Pancreas (tissue), 10 donors: ENCODE data around the gene RAP1GAP. TPM values are rescaled to one million over a fixed set of nuclear protein-coding genes. Genes with fewer than 3 reads are reported as not detected.
A peak's percentile ranks its signal among the peaks of the same experiment; 100 is the strongest.

Experiments used
- ATAC-seq, 4 donors: fragments of 200-7000 bp; cut with Tn5 transposase; one replicate each; pipeline versions ENCODE4 v1.8.0 to v1.9.1; 2020; ENCODE audit warnings: mild to moderate bottlenecking in 4 of 4, moderate library complexity in 4 of 4
- DNase-seq, 6 donors: peaks; one replicate each; pipeline ENCODE4 v3.0.0-alpha.2; 2020
- FAIRE-seq: peaks from 2 replicates; lab custom pipeline; 2012; peaks lifted over from hg19 to GRCh38; lab: Jason Lieb, UNC
- H3K27ac ChIP-seq, 4 donors: fragments of 200-600 bp; sonication (generic); 1 replicate in 3 of 4; 2 replicates in 1 of 4; pipeline versions ENCODE4 v1.5.0 to v1.8.0; 2020
- H3K27me3 ChIP-seq, 4 donors: fragments of 200-600 bp; one replicate each; pipeline ENCODE4 v1.8.0; 2021
- H3K36me3 ChIP-seq, 3 donors: fragments of 200-600 bp; sonication (generic) in 1 of 3; one replicate each; pipeline versions ENCODE4 v1.5.0 to v1.8.0; 2020 to 2021
- H3K4me1 ChIP-seq, 3 donors: fragments of 200-600 bp; one replicate each; pipeline ENCODE4 v1.8.0; 2021
- H3K4me3 ChIP-seq, 4 donors: fragments of 200-600 bp; sonication (generic) in 2 of 4; one replicate each; pipeline versions ENCODE4 v1.5.0 to v1.8.0; 2020 to 2021
- H3K9me3 ChIP-seq, 4 donors: fragments of 200-600 bp; one replicate each; pipeline ENCODE4 v1.8.0; 2021
- CTCF ChIP-seq, 4 donors: fragments of 200-600 bp; sonication (generic) in 3 of 4; IDR thresholded peaks; one replicate each; pipeline versions ENCODE4 v1.5.0 to v1.8.0; 2021; ENCODE audit warnings: antibody characterized with exemption in 4 of 4
- WGBS, 2 donors: extraction: QIAGEN DNeasy Blood & Tissue Kit; methylation state at CpG; one replicate each; pipeline ENCODE4 v1.1.7; 2013; 5-methylcytosine and 5-hydroxymethylcytosine counted together
- intact Hi-C, 3 donors: fragments of 100-400 bp; cut with DNase I; formaldehyde crosslinking; loops; one replicate each; pipeline versions ENCODE4 v1.11.1 to v1.14.2; 2022
- polyA plus RNA-seq, 2 donors: library from polyadenylated mRNA; stranded (reverse); fragments of 200-250 nt; gene quantifications; one replicate each; pipeline ENCODE4 v1.2.3, GENCODE V29; 2013
- total RNA-seq, 6 donors: library from RNA; stranded (reverse); fragmentation: NEBNext Ultra II Directional in 4 of 6; extraction: Animal tissue kit (Norgen Biotek cat#: 25700) in 4 of 6; gene quantifications; one replicate each; pipeline versions ENCODE4 v1.2.1 to v1.2.4, GENCODE V29; 2021 to 2023
- donor health status: healthy with polysubstance abuse.
- donor health status: DM: no; HTN: no; CAD: no; lungs with moderate emphysema.
- donor health status: DM: no; HTN: no; CAD: no.
- donor health status: control.
- donor health status: control.
- donor health status: Bipolar disorder and iron deficiency.
- donor health status: DM: yes; HTN: yes; CAD: no.
- donor health status: DM: no; HTN: no; CAD: no.
- donor health status: DM: no; HTN: no; CAD: no.
- donor health status: DM: yes; HTN: yes; CAD: no.

Gene RAP1GAP
- total and polyA plus RNA-seq, 8 donors: 53.4 to 100 (median 73.0) TPM

GRCh38 chr1:21706151-21706835 is 37.1 kb upstream of the RAP1GAP start:
- 75 to 82% methylated on average over 8 of the region's 8 CpGs for WGBS, 2 donors
- no peak for FAIRE-seq
- no peak for TF ChIP-seq CTCF (IDR thresholded peaks at IDR 0.05)
- H3K4me3 ChIP-seq: no peak overlapping the region
- peaks cover 0 to 26% (median 12%) of the 10 kb centered on the region in 3 donors for H3K36me3 ChIP-seq
- ATAC-seq: peak in 2 of 4 donors; percentile 46 to 66
- no peaks in the 10 kb centered on the region for H3K4me1 ChIP-seq
- H3K9me3 ChIP-seq: no peaks in the 10 kb centered on the region
- H3K27me3 ChIP-seq: no peaks in the 10 kb centered on the region
- intact Hi-C loops: no loop called here
- no peak overlapping the region for H3K27ac ChIP-seq
- DNase-seq: no peak

- Histone ChIP-seq H3K4me1 (no peaks in the 10 kb centered on the region), H3K27me3 (no peaks in the 10 kb centered on the region), H3K36me3 (peaks cover 0 to 26% (median 12%) of the 10 kb centered on the region in 3 donors), H3K9me3 (no peaks in the 10 kb centered on the region), H3K27ac (no peak overlapping the region), H3K4me3 (no peak overlapping the region)
- DNase-seq (no peak), ATAC-seq (no peak), FAIRE-seq (no peak)
- TF ChIP-seq CTCF (IDR thresholded peaks at IDR 0.05): no peak
- WGBS, 2 donors: 77 to 79% methylated on average over 4 of the region's 4 CpGs
- intact Hi-C loops: no loop called here
Measured at GRCh38 chr1:21705303-21705980, 36.3 kb upstream of the RAP1GAP start.

GRCh38 chr1:21704145-21704544 is 35.0 kb upstream of the RAP1GAP start:
- FAIRE-seq: no peak

GRCh38 chr1:21703318-21703963 is 34.3 kb upstream of the RAP1GAP start:
- no peaks in the 10 kb centered on the region for H3K27me3 ChIP-seq
- FAIRE-seq: no peak
- no peak overlapping the region for H3K27ac ChIP-seq
- WGBS, 2 donors: 68 to 73% methylated on average over 3 of the region's 3 CpGs
- TF ChIP-seq CTCF (IDR thresholded peaks at IDR 0.05): peak in 1 of 4 donors; percentile 27
- no peaks in the 10 kb centered on the region for H3K9me3 ChIP-seq
- peaks cover 0 to 26% (median 12%) of the 10 kb centered on the region in 3 donors for H3K36me3 ChIP-seq
- intact Hi-C loops: no loop called here
- peak in 3 of 4 donors; percentile 72 to 79 (median 75) for ATAC-seq
- H3K4me3 ChIP-seq: no peak overlapping the region
- DNase-seq: no peak
- H3K4me1 ChIP-seq: no peaks in the 10 kb centered on the region

More at GRCh38 chr1:21704145-21704544, 35.0 kb upstream of the RAP1GAP start:
- DNase-seq: no peak
- Histone ChIP-seq H3K4me1 (no peaks in the 10 kb centered on the region), H3K27me3 (no peaks in the 10 kb centered on the region), H3K36me3 (peaks cover 0 to 26% (median 12%) of the 10 kb centered on the region in 3 donors), H3K4me3 (no peak overlapping the region), H3K27ac (no peak overlapping the region), H3K9me3 (no peaks in the 10 kb centered on the region)
- no peak for ATAC-seq
- intact Hi-C loops: no loop called here
- 93 to 97% methylated on average over 5 of the region's 5 CpGs for WGBS, 2 donors
- TF ChIP-seq CTCF (IDR thresholded peaks at IDR 0.05): no peak
